ENCODE data around the gene FKBP1A. TPM values are rescaled to one million over a fixed set of nuclear protein-coding genes. Genes with fewer than 3 reads are reported as not detected.

The FKBP1A gene
- total RNA-seq, 1 donor from 2014 or later = 132 TPM

GRCh38 chr20:1328680-1329330 is 64.0 kb downstream of the FKBP1A start, which contains the start of gene SDCBP2:
SDCBP2 (minus strand) TSS chr20:1329139; CDS start chr20:1320416, 8,723 bp downstream.
- DNase-seq (ENCODE audit: low spot score in 2 of 2, unreplicated experiment in 2 of 2) = peak in 1 of 2 experiments; percentile 28
- peaks cover 12% of the 10 kb centered on the region for H3K4me1 Mint-ChIP-seq
- no peaks in the 10 kb centered on the region for H3K9me3 Mint-ChIP-seq
- H3K4me3 Mint-ChIP-seq = no peak within 1 kb of the TSS
- no peak for TF ChIP-seq CTCF (IDR thresholded peaks at IDR 0.05; ENCODE audit: unreplicated experiment)
- peak within 1 kb of the TSS; percentile 28 for H3K27ac Mint-ChIP-seq
- H3K27me3 Mint-ChIP-seq (ENCODE audit: low read depth) = no peaks in the 10 kb centered on the region
- peaks cover 7% of the 10 kb centered on the region for H3K36me3 Mint-ChIP-seq

DNA sequence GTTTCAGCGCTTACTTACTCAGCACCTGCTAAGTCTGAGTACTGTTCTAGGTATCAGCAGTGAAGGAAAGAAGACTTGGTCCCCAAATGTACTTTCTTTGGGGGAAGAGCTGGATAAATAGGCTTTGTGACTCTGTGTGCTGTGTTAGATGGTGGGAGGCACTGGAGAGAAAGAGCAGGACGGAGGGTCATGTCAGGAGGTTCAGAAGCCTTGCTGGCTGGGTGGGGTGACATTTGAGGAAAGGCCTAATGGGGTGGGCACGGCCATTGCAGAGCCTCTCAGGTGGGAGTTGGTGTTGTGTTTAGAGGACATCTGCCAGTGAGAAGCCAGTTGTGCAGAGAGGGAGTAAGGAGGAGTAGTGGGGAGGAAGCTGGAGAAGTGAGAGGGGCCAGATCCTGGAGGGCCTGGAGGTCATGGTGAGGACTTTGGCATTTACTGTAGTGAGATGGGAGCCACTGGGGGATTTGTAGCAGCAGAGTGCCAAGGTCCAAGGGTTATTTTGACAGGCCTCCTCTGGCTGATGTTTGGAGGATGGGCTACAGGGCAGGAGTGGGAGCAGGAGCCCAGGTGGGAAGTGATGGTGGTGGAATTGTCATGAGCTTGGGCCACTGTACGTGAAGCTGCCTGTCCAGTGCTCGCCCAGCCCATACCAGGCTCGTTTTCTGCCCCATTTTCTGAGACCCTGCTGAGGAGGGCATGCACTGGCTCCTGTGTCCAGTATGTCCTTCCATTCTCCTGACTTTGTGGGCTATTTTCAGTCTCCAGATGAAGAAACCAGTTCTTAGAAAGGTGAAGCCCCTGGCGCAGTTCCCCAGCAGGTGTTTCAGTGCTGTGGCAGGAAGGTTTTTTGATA is 64.8 kb downstream of the FKBP1A start:
- no peak overlapping the region for H3K4me3 Mint-ChIP-seq
- peak overlapping the region; percentile 28 for H3K27ac Mint-ChIP-seq
- H3K27me3 Mint-ChIP-seq (ENCODE audit: low read depth) = no peaks in the 10 kb centered on the region
- no peak for TF ChIP-seq CTCF (IDR thresholded peaks at IDR 0.05; ENCODE audit: unreplicated experiment)
- H3K9me3 Mint-ChIP-seq = no peaks in the 10 kb centered on the region
- peak in 1 of 2 experiments; percentile 25 for DNase-seq (ENCODE audit: low spot score in 2 of 2, unreplicated experiment in 2 of 2)
- H3K36me3 Mint-ChIP-seq = peaks cover 5% of the 10 kb centered on the region
- H3K4me1 Mint-ChIP-seq = peaks cover 12% of the 10 kb centered on the region

- Mint-ChIP-seq H3K27ac (no peak overlapping the region), H3K4me3 (no peak overlapping the region), H3K36me3 (no peaks in the 10 kb centered on the region), H3K4me1 (peaks cover 12% of the 10 kb centered on the region), H3K27me3 (ENCODE audit: low read depth) (peaks cover under 1% of the 10 kb centered on the region), H3K9me3 (no peaks in the 10 kb centered on the region)
- no peak for TF ChIP-seq CTCF (IDR thresholded peaks at IDR 0.05; ENCODE audit: unreplicated experiment)
- peak in 1 of 2 experiments; percentile 29 for DNase-seq (ENCODE audit: low spot score in 2 of 2, unreplicated experiment in 2 of 2)
Measured at GRCh38 chr20:1327241-1327653, 65.6 kb downstream of the FKBP1A start.

DNA sequence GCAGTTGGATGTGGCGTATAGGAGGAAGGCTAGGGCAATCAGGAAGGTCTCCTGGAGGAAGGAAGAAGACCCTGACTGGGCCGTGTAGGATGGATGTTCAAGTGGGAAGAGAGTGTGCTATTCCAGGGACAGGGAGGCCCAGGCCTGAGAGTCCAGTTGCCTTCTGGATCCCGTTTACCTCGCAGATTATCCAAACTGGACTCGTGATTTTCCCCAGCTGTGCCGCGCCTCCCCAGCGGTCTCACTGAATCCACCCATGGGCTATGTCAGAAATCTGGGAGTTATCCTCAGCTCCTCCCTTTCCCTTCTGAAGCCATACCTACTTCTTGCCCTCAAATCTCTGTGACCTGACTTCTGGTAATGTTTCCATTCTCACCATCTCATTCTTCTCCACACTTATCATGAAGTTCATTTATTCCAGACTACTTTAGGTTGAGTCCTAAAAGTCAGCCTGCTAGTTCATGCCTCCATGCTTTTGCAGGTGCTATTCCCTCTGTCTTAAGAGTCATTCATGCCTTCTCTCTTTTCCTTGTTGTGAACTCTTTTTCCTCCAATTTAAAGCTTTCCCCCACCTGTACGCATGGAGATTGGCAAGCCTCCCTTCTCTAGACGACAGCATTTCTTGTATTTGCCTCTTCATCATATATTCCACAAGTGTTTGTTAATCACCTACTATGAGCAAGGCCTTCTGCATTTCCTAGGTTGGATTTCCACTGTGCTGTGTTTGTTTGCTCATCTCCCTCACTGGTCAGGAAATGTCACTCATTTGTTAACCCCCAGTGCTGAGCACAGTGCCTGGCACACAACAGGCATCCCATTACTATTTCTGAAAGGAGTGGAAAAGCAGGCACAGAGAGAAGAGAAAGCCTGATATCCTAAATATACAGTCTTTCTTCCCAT is 66.6 kb downstream of the FKBP1A start:
- H3K27me3 Mint-ChIP-seq (ENCODE audit: low read depth) = peaks cover 6% of the 10 kb centered on the region
- peak in 1 of 2 experiments; percentile 38 for DNase-seq (ENCODE audit: low spot score in 2 of 2, unreplicated experiment in 2 of 2)
- no peaks in the 10 kb centered on the region for H3K36me3 Mint-ChIP-seq

More for the DNA sequence above, 66.6 kb downstream of the FKBP1A start:
- H3K27ac Mint-ChIP-seq = no peak overlapping the region
- TF ChIP-seq CTCF (IDR thresholded peaks at IDR 0.05; ENCODE audit: unreplicated experiment) = no peak
- peaks cover 12% of the 10 kb centered on the region for H3K4me1 Mint-ChIP-seq
- H3K9me3 Mint-ChIP-seq = no peaks in the 10 kb centered on the region
- no peak overlapping the region for H3K4me3 Mint-ChIP-seq
